NT2/D1 (cell line): Measurements from ENCODE around the gene EP300.

ENCODE experiments used
- DNase-seq: peaks from one replicate; pipeline ENCODE4 v3.0.0-alpha.2; 2011; ENCODE audit warnings: low read depth, low spot score
- H3K27me3 ChIP-seq: 2 replicates; pipeline ENCODE4 v1.6.0; 2011; ENCODE audit warnings: mild to moderate bottlenecking; ENCODE audit not compliant: insufficient read length, insufficient read depth
- H3K36me3 ChIP-seq: 2 replicates; pipeline ENCODE4 v1.6.1; 2011; ENCODE audit warnings: mild to moderate bottlenecking, low read length, mixed read lengths; ENCODE audit not compliant: insufficient read depth, insufficient read length
- H3K4me1 ChIP-seq: 2 replicates; pipeline ENCODE4 v1.5.1; 2011; ENCODE audit not compliant: insufficient read depth, insufficient read length
- H3K4me3 ChIP-seq: 2 replicates; pipeline ENCODE4 v1.5.1; 2011; ENCODE audit warnings: low read depth; ENCODE audit not compliant: insufficient read length
- H3K9ac ChIP-seq: 2 replicates; pipeline ENCODE4 v1.6.0; 2011; ENCODE audit warnings: low read depth; ENCODE audit not compliant: insufficient read length
- H3K9me3 ChIP-seq: 2 replicates; pipeline ENCODE4 v1.5.1; 2011; ENCODE audit warnings: mild to moderate bottlenecking, low read length; ENCODE audit not compliant: insufficient read depth
- SUZ12 ChIP-seq: IDR thresholded peaks from 2 replicates; pipeline ENCODE4 v1.6.1; 2011; ENCODE audit not compliant: insufficient read length, insufficient read depth; ENCODE audit errors: extremely low read depth
- YY1 ChIP-seq: IDR thresholded peaks from 2 replicates; pipeline ENCODE4 v1.6.1; 2011; ENCODE audit not compliant: insufficient read length, insufficient read depth
- ZNF274 ChIP-seq: IDR thresholded peaks from 2 replicates; pipeline ENCODE4 v1.6.1; 2011; ENCODE audit warnings: mild to moderate bottlenecking, low read depth, low read length

The EP300 gene

DNA sequence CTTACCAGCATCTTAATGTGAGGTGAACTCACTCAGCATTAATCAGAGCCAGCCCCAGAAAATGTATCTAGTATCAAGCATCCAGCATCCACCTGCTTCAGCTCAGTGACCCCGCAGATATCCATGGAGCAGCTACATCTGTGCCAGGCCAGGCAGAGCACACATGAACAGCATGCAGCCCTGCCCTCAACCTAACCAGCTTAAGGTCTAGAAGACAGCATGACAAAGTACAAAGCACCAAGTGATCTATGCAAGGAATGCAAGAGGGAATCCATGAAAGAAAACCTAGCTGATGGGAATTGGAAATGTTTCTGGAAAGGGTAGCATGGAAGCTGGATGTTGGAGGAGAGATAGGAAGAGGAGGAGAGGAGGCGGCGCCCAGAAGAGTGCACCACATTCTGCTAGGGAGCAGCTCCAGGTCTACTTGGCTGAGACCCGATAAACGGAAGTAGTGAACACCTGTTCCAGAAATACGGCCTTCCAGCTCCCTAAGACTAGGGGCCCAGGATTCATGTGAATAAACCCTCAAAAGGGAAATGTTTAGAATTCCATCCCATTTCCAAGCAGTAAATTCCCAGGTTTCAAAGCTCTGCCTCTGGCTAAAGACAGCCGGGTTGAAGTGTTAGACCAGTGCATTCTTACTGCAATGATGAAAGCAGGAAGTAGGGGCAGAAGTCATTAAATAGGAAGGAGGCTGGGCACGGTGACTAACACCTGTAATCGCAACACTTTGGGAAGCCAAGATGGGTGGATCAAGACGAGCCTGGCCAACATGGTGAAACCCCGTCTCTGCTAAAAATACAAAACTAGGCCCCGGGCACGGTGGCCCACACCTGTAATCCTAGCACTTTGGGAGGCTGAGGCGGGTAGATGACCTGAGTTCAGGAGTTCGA lies 89.2 kb downstream of the EP300 start:
- H3K9ac ChIP-seq = no peak overlapping the region
- DNase-seq = no peak

DNA sequence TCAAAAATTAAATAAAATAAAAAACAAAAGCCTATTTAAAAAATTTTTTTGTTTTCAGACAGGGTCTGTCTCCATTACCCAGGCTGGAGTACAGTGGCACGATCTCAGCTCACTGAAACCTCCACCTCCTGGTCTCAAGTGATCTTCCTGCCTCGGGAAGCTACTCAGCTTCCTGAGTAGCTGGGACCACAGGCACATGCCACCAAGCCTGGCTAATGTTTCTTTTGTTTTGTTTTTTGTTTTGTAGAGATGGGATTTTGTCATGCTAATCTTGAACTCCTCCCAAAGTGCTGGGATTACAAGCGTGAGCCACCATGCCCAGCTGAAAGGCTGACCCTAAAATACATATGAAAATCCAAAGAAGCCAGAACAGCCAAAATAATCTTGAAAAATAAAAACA lies 92.3 kb downstream of the EP300 start:
- Histone ChIP-seq H3K27me3 (no peaks in the 10 kb centered on the region), H3K9me3 (no peaks in the 10 kb centered on the region), H3K36me3 (peaks cover 9% of the 10 kb centered on the region), H3K4me1 (peaks cover 4% of the 10 kb centered on the region), H3K4me3 (no peak overlapping the region), H3K9ac (no peak overlapping the region)
- DNase-seq = peak; percentile 57
- no peak for TF ChIP-seq ZNF274
- no peak for TF ChIP-seq SUZ12
- TF ChIP-seq YY1 = no peak

More for the DNA sequence above, 89.2 kb downstream of the EP300 start:
- Histone ChIP-seq H3K4me1 (peaks cover 4% of the 10 kb centered on the region), H3K9me3 (no peaks in the 10 kb centered on the region), H3K4me3 (no peak overlapping the region), H3K27me3 (no peaks in the 10 kb centered on the region), H3K36me3 (peaks cover 38% of the 10 kb centered on the region)
- no peak for TF ChIP-seq YY1
- TF ChIP-seq SUZ12 = no peak
- TF ChIP-seq ZNF274 = no peak

DNA sequence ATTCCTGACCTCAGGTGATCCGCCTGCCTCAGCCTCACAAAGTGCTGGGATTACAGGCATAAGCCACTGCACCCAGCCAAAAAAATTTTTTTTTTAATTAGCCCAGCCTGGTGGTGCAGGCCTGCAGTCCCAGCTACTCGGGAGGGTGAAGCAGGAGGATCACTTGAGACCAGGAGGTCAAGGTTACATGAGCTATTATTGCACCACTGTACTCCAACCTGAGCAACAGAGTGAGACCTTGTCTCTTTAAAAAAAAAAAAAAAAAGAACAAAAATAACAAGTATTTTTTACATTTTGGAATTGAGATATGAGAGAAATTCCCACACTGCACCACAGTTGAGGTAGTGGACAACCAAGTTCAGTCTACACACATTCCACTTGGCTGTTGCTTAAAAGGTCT lies 99.1 kb downstream of the EP300 start:
- Histone ChIP-seq H3K4me1 (no peaks in the 10 kb centered on the region), H3K9me3 (no peaks in the 10 kb centered on the region), H3K9ac (no peak overlapping the region), H3K4me3 (no peak overlapping the region), H3K27me3 (peaks cover 2% of the 10 kb centered on the region), H3K36me3 (no peaks in the 10 kb centered on the region)
- TF ChIP-seq ZNF274 (no peak), SUZ12 (no peak), YY1 (no peak)
- no peak for DNase-seq

DNA sequence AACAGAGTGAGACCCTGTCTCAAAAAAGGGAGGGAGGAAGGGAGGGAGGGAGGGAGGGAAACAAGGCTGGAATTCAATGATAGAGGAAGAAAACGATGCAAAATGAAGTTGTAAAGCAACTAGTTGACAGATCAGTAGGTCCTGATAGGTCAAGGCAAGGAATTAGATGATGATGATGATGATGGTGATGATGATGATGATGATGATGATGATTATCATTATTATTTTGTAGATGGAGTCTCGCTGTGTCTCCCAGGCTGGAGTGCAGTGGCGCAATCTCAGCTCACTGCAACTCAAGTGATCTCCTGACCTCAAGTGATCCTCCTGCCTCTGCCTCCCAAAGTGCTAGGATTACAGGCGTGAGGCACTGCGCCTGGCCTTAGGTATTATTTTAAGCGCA lies 101.4 kb downstream of the EP300 start:
- H3K36me3 ChIP-seq = no peaks in the 10 kb centered on the region
- H3K9ac ChIP-seq = no peak overlapping the region
- DNase-seq = no peak
- peaks cover 2% of the 10 kb centered on the region for H3K4me1 ChIP-seq
- peaks cover 24% of the 10 kb centered on the region for H3K27me3 ChIP-seq
- TF ChIP-seq SUZ12 = no peak
- no peak for TF ChIP-seq ZNF274
- TF ChIP-seq YY1 = no peak
- no peaks in the 10 kb centered on the region for H3K9me3 ChIP-seq
- no peak overlapping the region for H3K4me3 ChIP-seq

DNA sequence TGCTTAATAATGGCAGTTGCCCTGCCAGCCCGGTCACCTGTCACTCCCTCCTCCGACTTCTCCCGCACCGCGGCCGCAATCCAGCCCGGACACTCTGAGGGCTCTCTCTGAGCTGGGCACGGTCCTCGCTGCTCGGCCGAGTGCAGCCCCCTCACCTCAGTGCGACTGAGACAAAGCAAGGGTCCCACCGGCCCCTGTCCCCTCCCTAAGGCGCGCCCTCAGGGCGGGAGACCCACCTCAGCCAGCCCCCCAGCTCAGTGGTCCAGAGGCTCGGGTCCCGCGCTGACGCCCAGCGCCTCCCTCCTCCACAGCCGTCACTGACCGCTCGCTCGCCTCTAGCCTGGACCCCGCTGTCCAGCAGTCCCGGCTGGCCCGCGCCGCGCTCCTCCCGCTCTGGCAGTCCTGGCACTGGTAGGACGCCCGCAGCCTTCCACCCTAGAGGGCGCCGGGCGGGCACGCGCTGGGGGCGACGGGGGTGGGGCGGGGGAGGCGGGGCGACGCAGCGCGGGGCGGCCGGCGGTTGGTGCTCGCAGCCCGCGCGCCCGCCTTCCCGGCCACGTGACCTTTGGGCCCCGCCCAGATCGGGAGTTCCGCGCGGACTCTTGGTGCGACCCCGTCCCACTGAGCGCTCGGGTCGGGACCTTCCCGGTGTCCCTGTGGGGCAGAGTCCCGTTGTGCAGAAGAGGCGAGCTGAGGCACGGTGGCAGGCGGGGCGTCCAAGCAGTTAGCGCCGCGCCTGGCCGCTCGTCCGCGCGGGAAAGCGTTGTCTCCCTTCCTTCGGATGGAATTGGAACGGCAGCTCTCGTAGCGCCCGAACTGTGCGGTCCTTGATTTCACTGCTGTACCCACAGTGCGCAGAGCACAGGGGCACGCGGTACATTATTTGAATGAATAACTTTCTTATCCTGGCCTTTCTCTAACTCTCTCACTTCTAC lies 104.9 kb downstream of the EP300 start:
- H3K9ac ChIP-seq = peak overlapping the region; percentile 77
- H3K4me1 ChIP-seq = peaks cover 2% of the 10 kb centered on the region
- no peaks in the 10 kb centered on the region for H3K36me3 ChIP-seq
- peaks cover 38% of the 10 kb centered on the region for H3K27me3 ChIP-seq
- H3K4me3 ChIP-seq = peak overlapping the region; percentile 66
- DNase-seq = no peak
- TF ChIP-seq YY1 = no peak
- TF ChIP-seq SUZ12 = no peak
- TF ChIP-seq ZNF274 = no peak
- H3K9me3 ChIP-seq = no peaks in the 10 kb centered on the region

DNA sequence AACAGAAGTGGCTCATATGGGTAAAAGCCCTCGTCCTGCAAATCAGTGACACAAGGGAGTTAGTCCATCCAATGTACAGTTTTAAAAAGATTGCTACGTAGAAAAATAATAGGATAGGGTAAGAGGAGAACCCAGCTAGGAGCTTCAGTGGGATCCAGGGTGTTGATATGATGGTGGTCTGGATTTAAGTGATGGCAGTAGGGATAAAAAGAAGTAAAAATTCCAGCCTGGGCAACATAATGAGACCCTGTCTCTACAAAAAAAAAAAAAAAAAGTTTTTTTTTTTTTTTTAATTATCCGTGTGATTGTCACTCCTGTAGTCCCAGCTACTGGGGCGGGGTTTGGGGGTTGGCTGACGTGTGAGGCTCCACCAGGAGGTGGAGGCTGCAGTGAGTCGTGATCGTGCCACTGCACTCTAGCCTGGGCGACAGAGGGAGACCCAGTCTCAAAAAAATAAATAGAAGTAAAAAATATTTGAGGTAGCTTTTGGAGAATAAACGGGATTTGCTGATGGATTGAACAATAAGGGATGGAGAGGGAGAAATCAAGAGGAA lies 105.7 kb downstream of the EP300 start:
- Histone ChIP-seq H3K36me3 (no peaks in the 10 kb centered on the region), H3K4me1 (peaks cover 2% of the 10 kb centered on the region), H3K9ac (peak overlapping the region; percentile 77), H3K4me3 (peak overlapping the region; percentile 66), H3K9me3 (no peaks in the 10 kb centered on the region), H3K27me3 (peaks cover 38% of the 10 kb centered on the region)
- no peak for DNase-seq
- TF ChIP-seq YY1 = no peak
- no peak for TF ChIP-seq SUZ12
- TF ChIP-seq ZNF274 = no peak

DNA sequence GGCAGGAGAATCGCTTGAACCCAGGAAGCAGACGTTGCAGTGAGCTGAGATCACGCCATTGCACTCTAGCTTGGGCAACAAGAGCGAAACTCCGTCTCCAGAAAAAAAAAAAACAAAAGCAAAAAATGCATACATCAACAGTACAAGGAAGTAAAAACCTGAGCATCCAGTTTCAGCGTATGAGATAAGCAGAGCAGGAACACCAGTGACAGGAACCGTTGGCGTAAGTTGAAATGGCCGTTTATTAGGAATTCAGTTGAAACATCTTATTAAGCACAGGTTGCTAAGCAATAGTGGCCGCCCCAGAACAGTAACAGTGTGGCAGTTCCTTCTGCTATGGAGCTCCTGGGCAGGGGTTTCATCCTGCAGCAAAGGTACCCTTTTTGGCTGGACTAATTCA lies 108.7 kb downstream of the EP300 start:
- H3K27me3 ChIP-seq = peaks cover 38% of the 10 kb centered on the region
- peaks cover 2% of the 10 kb centered on the region for H3K4me1 ChIP-seq
- no peak overlapping the region for H3K4me3 ChIP-seq
- H3K9ac ChIP-seq = no peak overlapping the region
- H3K9me3 ChIP-seq = no peaks in the 10 kb centered on the region
- TF ChIP-seq YY1 (no peak), ZNF274 (no peak), SUZ12 (no peak)
- no peak for DNase-seq
- H3K36me3 ChIP-seq = peaks cover 1% of the 10 kb centered on the region
